ENCODE results near the gene KCP. TPM values are rescaled to one million over a fixed set of nuclear protein-coding genes. Genes with fewer than 3 reads are reported as not detected.
A peak's percentile ranks its signal among the peaks of the same experiment; 100 is the strongest.

KCP gene
- total and polyA plus RNA-seq, 2 experiments from 2014 or later: 0.76 to 1.1 TPM

DNA sequence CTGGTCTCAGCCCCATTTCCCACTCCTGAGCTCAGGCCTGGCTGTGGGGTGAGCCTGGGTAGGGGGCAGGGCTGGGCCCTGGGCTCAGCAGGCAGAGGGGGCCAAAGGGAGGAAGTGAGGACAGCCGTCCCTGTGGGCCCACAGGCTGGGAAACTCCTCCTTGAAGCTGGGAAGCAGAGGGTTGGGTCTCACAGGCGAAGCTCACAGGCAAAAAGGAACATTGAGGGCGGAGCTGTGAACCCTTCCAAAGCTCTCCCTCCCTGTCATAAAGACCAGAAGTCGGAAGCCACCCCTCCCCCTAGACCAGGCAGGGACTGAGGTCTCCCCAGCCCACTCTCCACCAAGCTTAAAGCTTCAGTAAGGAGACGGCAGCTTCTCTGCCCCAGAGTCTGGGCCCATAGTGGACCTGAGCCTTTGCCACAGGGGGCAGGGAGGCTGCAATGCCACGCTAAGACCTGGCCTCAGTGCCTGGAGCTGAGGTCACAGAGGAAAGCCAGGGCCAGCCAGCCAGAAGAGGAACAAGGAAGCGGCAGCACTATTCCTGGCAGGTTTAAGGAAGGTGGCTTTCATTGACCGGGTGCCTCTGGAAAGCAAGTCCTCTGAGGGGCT, 1.0 kb upstream of the KCP start:
- Histone ChIP-seq H3K4me2 (peak overlapping the region; percentile 93), H3F3A (replicated peaks; ENCODE audit: low read depth) (peaks cover 6% of the 10 kb centered on the region), H3K4me3 (peak overlapping the region; percentile 76; the same call in 1 of the 2 replicates), H4K20me1 (replicated peaks; ENCODE audit: insufficient read depth) (no peaks in the 10 kb centered on the region), H3K27me3 (ENCODE audit: insufficient read depth) (peaks cover 80% of the 10 kb centered on the region), H2AFZ (peak overlapping the region; percentile 85), H3K9me2 (ENCODE audit: insufficient read depth) (no peaks in the 10 kb centered on the region), H3K79me2 (replicated peaks; ENCODE audit: insufficient read depth) (no peaks in the 10 kb centered on the region), H3K4me1 (ENCODE audit: insufficient read depth) (peaks cover 24% of the 10 kb centered on the region), H3K27ac (ENCODE audit: low read depth) (no peak overlapping the region), H3K36me3 (ENCODE audit: insufficient read depth) (no peaks in the 10 kb centered on the region)
- Mint-ChIP-seq H3K27me3 (ENCODE audit: insufficient read depth, low read depth, poor library complexity) (peaks cover 56% of the 10 kb centered on the region), H3K27ac (no peak overlapping the region), H3K9me3 (no peaks in the 10 kb centered on the region; the same call in 2 of the 3 replicates), H3K36me3 (ENCODE audit: low read depth) (no peaks in the 10 kb centered on the region; the same call in 2 of the 3 replicates), H3K4me1 (peaks cover 31% of the 10 kb centered on the region), H3K4me3 (peak overlapping the region; percentile 78)
- TF ChIP-seq ZNF331 (CRISPR knock-in tag; IDR thresholded peaks at IDR 0.05; ENCODE audit: low read depth): no peak
- no peak for TF ChIP-seq ZNF114 (CRISPR knock-in tag; IDR thresholded peaks at IDR 0.05)
- TF ChIP-seq, protein P1, sequence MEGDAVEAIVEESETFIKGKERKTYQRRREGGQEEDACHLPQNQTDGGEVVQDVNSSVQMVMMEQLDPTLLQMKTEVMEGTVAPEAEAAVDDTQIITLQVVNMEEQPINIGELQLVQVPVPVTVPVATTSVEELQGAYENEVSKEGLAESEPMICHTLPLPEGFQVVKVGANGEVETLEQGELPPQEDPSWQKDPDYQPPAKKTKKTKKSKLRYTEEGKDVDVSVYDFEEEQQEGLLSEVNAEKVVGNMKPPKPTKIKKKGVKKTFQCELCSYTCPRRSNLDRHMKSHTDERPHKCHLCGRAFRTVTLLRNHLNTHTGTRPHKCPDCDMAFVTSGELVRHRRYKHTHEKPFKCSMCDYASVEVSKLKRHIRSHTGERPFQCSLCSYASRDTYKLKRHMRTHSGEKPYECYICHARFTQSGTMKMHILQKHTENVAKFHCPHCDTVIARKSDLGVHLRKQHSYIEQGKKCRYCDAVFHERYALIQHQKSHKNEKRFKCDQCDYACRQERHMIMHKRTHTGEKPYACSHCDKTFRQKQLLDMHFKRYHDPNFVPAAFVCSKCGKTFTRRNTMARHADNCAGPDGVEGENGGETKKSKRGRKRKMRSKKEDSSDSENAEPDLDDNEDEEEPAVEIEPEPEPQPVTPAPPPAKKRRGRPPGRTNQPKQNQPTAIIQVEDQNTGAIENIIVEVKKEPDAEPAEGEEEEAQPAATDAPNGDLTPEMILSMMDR (conservative IDR thresholded peaks at IDR 0.05; ENCODE audit: low read depth in 2 of 2): no peak
- no peak for TF ChIP-seq CREB1 (CRISPR knock-in tag; IDR thresholded peaks at IDR 0.05; ENCODE audit: low read depth)
- TF ChIP-seq, protein P2, sequence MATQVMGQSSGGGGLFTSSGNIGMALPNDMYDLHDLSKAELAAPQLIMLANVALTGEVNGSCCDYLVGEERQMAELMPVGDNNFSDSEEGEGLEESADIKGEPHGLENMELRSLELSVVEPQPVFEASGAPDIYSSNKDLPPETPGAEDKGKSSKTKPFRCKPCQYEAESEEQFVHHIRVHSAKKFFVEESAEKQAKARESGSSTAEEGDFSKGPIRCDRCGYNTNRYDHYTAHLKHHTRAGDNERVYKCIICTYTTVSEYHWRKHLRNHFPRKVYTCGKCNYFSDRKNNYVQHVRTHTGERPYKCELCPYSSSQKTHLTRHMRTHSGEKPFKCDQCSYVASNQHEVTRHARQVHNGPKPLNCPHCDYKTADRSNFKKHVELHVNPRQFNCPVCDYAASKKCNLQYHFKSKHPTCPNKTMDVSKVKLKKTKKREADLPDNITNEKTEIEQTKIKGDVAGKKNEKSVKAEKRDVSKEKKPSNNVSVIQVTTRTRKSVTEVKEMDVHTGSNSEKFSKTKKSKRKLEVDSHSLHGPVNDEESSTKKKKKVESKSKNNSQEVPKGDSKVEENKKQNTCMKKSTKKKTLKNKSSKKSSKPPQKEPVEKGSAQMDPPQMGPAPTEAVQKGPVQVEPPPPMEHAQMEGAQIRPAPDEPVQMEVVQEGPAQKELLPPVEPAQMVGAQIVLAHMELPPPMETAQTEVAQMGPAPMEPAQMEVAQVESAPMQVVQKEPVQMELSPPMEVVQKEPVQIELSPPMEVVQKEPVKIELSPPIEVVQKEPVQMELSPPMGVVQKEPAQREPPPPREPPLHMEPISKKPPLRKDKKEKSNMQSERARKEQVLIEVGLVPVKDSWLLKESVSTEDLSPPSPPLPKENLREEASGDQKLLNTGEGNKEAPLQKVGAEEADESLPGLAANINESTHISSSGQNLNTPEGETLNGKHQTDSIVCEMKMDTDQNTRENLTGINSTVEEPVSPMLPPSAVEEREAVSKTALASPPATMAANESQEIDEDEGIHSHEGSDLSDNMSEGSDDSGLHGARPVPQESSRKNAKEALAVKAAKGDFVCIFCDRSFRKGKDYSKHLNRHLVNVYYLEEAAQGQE (IDR thresholded peaks at IDR 0.05; ENCODE audit: unreplicated experiment): no peak
- TF ChIP-seq STAT1 (IDR thresholded peaks at IDR 0.05; ENCODE audit: unreplicated experiment): no peak
- no peak for TF ChIP-seq EZH2phosphoT487 (IDR thresholded peaks at IDR 0.05; ENCODE audit: unreplicated experiment)
- TF ChIP-seq, protein P3, sequence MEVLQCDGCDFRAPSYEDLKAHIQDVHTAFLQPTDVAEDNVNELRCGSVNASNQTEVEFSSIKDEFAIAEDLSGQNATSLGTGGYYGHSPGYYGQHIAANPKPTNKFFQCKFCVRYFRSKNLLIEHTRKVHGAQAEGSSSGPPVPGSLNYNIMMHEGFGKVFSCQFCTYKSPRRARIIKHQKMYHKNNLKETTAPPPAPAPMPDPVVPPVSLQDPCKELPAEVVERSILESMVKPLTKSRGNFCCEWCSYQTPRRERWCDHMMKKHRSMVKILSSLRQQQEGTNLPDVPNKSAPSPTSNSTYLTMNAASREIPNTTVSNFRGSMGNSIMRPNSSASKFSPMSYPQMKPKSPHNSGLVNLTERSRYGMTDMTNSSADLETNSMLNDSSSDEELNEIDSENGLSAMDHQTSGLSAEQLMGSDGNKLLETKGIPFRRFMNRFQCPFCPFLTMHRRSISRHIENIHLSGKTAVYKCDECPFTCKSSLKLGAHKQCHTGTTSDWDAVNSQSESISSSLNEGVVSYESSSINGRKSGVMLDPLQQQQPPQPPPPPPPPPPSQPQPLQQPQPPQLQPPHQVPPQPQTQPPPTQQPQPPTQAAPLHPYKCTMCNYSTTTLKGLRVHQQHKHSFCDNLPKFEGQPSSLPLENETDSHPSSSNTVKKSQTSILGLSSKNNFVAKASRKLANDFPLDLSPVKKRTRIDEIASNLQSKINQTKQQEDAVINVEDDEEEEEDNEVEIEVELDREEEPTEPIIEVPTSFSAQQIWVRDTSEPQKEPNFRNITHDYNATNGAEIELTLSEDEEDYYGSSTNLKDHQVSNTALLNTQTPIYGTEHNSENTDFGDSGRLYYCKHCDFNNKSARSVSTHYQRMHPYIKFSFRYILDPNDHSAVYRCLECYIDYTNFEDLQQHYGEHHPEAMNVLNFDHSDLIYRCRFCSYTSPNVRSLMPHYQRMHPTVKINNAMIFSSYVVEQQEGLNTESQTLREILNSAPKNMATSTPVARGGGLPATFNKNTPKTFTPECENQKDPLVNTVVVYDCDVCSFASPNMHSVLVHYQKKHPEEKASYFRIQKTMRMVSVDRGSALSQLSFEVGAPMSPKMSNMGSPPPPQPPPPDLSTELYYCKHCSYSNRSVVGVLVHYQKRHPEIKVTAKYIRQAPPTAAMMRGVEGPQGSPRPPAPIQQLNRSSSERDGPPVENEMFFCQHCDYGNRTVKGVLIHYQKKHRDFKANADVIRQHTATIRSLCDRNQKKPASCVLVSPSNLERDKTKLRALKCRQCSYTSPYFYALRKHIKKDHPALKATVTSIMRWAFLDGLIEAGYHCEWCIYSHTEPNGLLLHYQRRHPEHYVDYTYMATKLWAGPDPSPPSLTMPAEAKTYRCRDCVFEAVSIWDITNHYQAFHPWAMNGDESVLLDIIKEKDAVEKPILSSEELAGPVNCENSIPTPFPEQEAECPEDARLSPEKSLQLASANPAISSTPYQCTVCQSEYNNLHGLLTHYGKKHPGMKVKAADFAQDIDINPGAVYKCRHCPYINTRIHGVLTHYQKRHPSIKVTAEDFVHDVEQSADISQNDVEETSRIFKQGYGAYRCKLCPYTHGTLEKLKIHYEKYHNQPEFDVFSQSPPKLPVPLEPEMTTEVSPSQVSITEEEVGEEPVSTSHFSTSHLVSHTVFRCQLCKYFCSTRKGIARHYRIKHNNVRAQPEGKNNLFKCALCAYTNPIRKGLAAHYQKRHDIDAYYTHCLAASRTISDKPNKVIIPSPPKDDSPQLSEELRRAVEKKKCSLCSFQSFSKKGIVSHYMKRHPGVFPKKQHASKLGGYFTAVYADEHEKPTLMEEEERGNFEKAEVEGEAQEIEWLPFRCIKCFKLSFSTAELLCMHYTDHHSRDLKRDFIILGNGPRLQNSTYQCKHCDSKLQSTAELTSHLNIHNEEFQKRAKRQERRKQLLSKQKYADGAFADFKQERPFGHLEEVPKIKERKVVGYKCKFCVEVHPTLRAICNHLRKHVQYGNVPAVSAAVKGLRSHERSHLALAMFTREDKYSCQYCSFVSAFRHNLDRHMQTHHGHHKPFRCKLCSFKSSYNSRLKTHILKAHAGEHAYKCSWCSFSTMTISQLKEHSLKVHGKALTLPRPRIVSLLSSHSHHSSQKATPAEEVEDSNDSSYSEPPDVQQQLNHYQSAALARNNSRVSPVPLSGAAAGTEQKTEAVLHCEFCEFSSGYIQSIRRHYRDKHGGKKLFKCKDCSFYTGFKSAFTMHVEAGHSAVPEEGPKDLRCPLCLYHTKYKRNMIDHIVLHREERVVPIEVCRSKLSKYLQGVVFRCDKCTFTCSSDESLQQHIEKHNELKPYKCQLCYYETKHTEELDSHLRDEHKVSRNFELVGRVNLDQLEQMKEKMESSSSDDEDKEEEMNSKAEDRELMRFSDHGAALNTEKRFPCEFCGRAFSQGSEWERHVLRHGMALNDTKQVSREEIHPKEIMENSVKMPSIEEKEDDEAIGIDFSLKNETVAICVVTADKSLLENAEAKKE (CRISPR knock-in tag; IDR thresholded peaks at IDR 0.05): no peak
- no peak for TF ChIP-seq JUNB (IDR thresholded peaks at IDR 0.05; ENCODE audit: unreplicated experiment)
- TF ChIP-seq POLR2AphosphoS5 (IDR thresholded peaks at IDR 0.05; ENCODE audit: low read depth): no peak
- ATAC-seq (peak; percentile 22), DNase-seq (ENCODE audit: low spot score) (peak; percentile 77)
